Omental fat pad (tissue), 4 donors: ENCODE data around the gene SLC11A2. TPM values are rescaled to one million over a fixed set of nuclear protein-coding genes. Genes with fewer than 3 reads are reported as not detected.
A peak's percentile ranks its signal among the peaks of the same experiment; 100 is the strongest.

Experiments used
- ATAC-seq: fragments of 150-250 bp; one replicate; pipeline ENCODE4 v1.9.1; 2016; ENCODE audit warnings: mild to moderate bottlenecking, moderate library complexity; ENCODE audit not compliant: low FRiP score
- DNase-seq: peaks from one replicate; pipeline ENCODE4 v3.0.0-alpha.2; 2019; ENCODE audit warnings: low spot score
- CTCF ChIP-seq, 3 donors: fragments of 450-650 bp; IDR thresholded peaks; one replicate each; pipeline ENCODE4 v1.5.1; 2016 to 2017; ENCODE audit warnings: antibody characterized with exemption in 3 of 3, mild to moderate bottlenecking in 3 of 3, moderate library complexity in 2 of 3
- total RNA-seq, 4 donors: library from RNA; depleted of rRNA; stranded (reverse); fragments of >200 nt; gene quantifications; one replicate each; pipeline ENCODE4 v1.1.0, GENCODE V29; 2016

Gene SLC11A2
- total RNA-seq, 4 donors from 2014 or later: 39.6 to 59.6 (median 50.7) TPM

GRCh38 chr12:50985322-50985721, 40.9 kb downstream of the SLC11A2 start:
- ATAC-seq: peak; percentile 58
- DNase-seq: no peak
- TF ChIP-seq CTCF (IDR thresholded peaks at IDR 0.05): no peak

GRCh38 chr12:50984586-50985298, 41.4 kb downstream of the SLC11A2 start:
- ATAC-seq: no peak

GRCh38 chr12:50981319-50982239, 44.6 kb downstream of the SLC11A2 start:
- DNase-seq: no peak
- no peak for TF ChIP-seq CTCF (IDR thresholded peaks at IDR 0.05)
- no peak for ATAC-seq

More at GRCh38 chr12:50984586-50985298, 41.4 kb downstream of the SLC11A2 start:
- no peak for TF ChIP-seq CTCF (IDR thresholded peaks at IDR 0.05)
- no peak for DNase-seq

- ATAC-seq (no peak), DNase-seq (no peak)
- no peak for TF ChIP-seq CTCF (IDR thresholded peaks at IDR 0.05)
Measured at GRCh38 chr12:50980545-50980944, 45.6 kb downstream of the SLC11A2 start.

- TF ChIP-seq CTCF (IDR thresholded peaks at IDR 0.05): no peak
- DNase-seq (no peak), ATAC-seq (no peak)
Measured at GRCh38 chr12:50979369-50980052, 46.7 kb downstream of the SLC11A2 start.

GRCh38 chr12:50971946-50972345, 54.2 kb downstream of the SLC11A2 start:
- DNase-seq (no peak), ATAC-seq (no peak)
- no peak for TF ChIP-seq CTCF (IDR thresholded peaks at IDR 0.05)
